GM10847 (cell line): Measurements from ENCODE around the gene ASIC4.

ENCODE experiments used
- POLR2A ChIP-seq: IDR thresholded peaks from 2 replicates; pipeline ENCODE4 v1.6.1; 2011; ENCODE audit not compliant: insufficient read length; ENCODE audit errors: extremely low read depth

The ASIC4 gene

DNA sequence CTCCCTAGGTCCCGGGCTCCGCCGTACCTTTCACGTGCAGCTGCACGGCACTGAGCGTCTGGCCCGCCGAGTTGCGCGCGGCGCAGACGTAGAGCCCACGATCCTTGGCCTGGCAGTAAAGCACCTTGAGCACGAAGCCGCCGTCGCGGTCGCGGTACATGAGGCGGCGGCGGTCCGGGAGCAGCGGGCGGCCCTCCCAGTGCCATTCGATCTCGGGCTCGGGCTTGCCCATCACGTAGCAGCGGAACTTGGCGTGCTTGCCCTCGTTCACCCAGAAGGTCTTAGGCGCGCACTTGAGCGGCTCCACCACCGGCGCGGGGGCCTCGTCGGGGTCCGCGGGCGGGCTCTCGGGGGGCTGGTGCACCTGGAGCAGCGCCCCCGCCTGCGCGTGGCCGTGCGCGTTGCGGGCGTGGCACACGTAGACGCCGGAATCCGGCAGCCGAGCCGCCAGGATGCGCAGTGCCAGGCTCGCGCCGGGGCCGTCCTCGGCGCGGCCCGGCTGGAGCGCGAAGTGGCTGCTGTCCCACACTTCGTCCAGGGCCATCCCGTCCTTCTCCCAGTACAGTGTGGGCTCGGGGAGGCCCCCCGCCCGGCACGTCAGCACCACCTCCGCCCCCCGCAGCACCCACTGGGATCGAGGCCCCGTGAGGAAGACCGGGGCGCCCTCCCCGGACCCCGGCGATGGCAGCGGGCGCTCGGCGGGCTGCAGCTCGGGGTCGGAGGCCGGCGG, 56.1 kb downstream of the ASIC4 start:
- TF ChIP-seq POLR2A = no peak

- TF ChIP-seq POLR2A = no peak
These were observed 56.6 kb downstream of the ASIC4 start for GRCh38 chr2:219570924-219571310.

- no peak for TF ChIP-seq POLR2A
These were observed 57.3 kb downstream of the ASIC4 start, which contains the start of gene OBSL1 for GRCh38 chr2:219571311-219572236. Gene OBSL1 (minus strand): TSS chr2:219571539. CDS start chr2:219571232, 307 bp downstream.

DNA sequence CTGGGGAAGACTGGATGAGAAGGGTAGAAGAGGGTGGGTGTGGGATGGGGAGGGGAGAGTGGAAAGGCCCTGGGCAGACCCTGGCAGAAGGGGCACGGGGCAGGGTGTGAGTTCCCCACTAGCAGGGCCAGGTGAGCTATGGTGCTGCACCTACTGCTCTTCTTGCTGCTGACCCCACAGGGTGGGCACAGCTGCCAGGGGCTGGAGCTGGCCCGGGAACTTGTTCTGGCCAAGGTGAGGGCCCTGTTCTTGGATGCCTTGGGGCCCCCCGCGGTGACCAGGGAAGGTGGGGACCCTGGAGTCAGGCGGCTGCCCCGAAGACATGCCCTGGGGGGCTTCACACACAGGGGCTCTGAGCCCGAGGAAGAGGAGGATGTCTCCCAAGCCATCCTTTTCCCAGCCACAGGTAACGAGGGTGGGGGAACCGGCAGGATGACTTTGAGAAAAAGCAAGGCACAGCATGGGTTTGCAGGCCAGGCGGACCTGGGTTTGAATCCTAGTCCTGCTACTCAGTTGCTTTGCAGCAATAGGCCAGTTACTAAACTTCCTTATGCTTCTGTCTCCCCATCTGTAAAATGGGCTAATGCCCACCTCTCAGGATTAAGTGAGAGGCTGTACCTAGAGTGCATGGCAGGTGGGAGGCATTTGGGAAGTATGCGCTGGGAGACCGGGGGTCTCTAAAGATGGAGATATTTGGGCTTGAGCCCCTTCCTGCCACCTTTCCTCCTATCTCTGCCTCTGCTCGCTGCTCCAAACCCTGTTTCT, 58.1 kb downstream of the ASIC4 start, which contains the start of gene INHA:
Gene INHA (plus strand): TSS at position 74 of the 765 bp plus-strand sequence. CDS start 65 bp downstream, at position 139.
- no peak for TF ChIP-seq POLR2A

GRCh38 chr2:219573166-219573565, 58.9 kb downstream of the ASIC4 start:
- TF ChIP-seq POLR2A = no peak

GRCh38 chr2:219574484-219575311, 60.4 kb downstream of the ASIC4 start:
- TF ChIP-seq POLR2A = no peak

- TF ChIP-seq POLR2A = no peak
These were observed 61.6 kb downstream of the ASIC4 start for GRCh38 chr2:219575566-219576504.

DNA sequence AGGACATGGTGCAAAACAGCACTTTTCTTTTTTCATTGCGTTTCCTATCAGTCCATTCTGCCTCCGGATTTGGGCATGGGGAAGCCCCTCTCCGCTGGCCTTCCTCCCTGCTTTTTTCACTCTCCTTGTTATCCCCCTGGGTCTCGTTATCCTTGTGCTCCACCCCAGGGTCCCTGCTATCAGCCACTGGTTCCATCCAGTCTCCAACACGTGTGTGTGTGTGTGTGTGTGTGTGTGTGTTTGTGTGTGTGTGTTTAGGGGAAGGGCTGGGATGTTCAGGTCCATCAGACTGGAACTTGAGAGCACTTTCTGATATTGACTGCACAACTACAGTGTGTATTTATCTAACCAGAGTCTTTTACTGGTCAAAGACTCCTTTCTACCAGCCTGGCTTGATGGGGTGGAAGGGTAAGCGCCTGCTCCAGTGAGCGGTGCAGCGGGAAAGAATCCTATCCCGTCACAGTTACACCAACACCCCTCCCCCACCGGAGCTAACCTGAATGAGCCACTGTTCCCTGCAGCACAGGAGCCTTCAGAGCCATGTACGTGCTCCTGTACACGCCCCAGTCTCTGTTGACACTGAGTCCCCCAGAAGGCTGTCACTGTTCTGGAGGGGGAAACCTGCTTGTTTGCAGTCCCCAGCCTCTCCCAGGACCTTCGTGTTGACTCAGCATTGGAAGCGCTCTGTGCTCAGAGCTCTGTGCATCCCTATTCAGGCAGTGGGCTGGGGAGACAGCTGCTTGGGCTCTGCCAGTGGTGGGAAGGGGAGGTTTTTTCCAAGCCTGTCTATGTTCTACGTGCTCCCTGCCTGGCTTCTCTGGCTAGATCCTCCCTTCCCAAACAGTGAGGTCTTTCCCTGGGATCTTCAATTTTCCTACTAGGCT, 62.5 kb downstream of the ASIC4 start:
- no peak for TF ChIP-seq POLR2A

DNA sequence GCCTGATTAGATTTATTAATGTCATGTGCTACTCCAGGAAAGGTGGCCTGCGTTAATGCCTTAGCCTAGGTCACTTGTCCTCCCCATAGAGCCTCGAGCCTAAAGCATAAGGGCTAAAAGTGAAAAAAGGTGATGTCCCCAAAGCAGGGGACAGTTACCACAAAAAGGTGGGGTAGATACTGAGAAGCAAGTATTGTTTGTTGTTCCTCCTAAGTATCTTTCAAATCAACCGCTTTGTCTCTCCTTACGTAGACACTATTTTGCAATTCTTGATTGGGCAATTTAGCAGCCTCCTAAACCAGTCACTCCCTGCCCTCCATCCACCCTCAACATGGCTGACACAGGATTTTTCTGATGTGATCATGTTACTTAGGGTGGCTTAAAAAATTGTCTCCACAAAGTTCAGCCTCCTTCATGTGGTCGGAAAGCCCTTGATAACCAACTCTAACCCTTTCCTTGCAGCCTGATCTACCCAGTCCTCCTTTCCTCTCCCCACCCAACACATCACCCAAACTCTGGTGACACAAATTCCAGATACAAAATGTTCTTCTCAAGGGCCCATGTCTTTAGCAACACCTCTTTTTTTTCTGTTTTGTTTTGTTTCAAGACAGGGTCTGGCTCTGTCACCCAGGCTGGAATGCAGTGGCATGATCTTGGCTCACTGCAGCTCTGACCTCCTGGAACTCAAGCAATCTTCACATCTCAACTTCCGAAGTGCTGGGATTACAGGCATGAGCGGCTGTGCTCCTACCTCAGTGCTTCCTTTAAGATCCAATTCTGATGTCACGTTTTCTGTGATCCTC, 64.7 kb downstream of the ASIC4 start:
- no peak for TF ChIP-seq POLR2A

DNA sequence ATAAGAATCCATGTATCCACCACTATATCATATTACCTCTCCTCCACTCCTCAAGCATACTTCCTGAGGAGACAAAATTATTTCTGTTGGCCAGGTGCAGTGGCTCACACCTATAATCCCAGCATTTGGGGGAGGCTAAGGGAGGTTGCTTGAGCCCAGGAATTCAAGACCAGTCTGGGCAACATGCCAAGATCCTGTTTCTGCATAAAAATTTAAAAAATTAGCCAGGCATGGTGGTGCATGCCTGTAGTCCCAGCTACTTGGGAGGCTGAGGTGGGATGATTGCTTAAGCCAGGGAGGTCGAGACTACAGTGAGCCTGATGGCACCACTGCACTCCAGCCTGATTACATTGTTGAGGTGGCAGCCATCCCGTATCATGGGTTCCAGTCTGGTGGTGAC, 67.1 kb downstream of the ASIC4 start:
- TF ChIP-seq POLR2A = no peak
